Body of pancreas (tissue), 4 donors: ENCODE data around the gene PPCDC. TPM values are rescaled to one million over a fixed set of nuclear protein-coding genes. Genes with fewer than 3 reads are reported as not detected.
A peak's percentile ranks its signal among the peaks of the same experiment; 100 is the strongest.

Experiments used
- ATAC-seq: fragments of 150-250 bp; one replicate; pipeline ENCODE4 v1.9.1; 2016
- DNase-seq, 4 donors: peaks; one replicate each; pipeline ENCODE4 v3.0.0-alpha.2; 2019
- H3K27ac ChIP-seq, 4 donors: fragments of 200-600 bp; sonication (generic); 1 replicate in 3 of 4; 2 replicates in 1 of 4; pipeline versions ENCODE4 v1.5.1 to v1.6.1; 2016 to 2019; ENCODE audit warnings: mild to moderate bottlenecking in 1 of 4, mixed read lengths in 1 of 4, moderate library complexity in 1 of 4
- H3K27me3 ChIP-seq, 2 donors: fragments of 200-600 bp; sonication (generic); one replicate each; pipeline ENCODE4 v1.6.0; 2016; ENCODE audit warnings: mild to moderate bottlenecking in 1 of 2
- H3K36me3 ChIP-seq, 2 donors: fragments of 200-600 bp; sonication (generic); replicated peaks in 1 of 2; 2 replicates each; pipeline ENCODE4 v1.5.1; 2016; ENCODE audit warnings: low read depth in 2 of 2; ENCODE audit not compliant: insufficient read depth in 1 of 2
- H3K4me1 ChIP-seq: fragments of 200-600 bp; sonication (generic); one replicate; pipeline ENCODE4 v1.6.0; 2016
- H3K4me3 ChIP-seq, 2 donors: fragments of 200-600 bp; sonication (generic); 1 replicate in 1 of 2; 2 replicates in 1 of 2; pipeline ENCODE4 v1.5.1; 2016 to 2019
- H3K9me3 ChIP-seq, 3 donors: fragments of 200-600 bp; sonication (generic); 1 replicate in 2 of 3; 2 replicates in 1 of 3; pipeline ENCODE4 v1.5.1; 2016
- POLR2A ChIP-seq, 3 donors: fragments of 450-650 bp; IDR thresholded peaks; one replicate each; pipeline ENCODE4 v1.6.1; 2016; ENCODE audit warnings: antibody characterized with exemption in 3 of 3, mild to moderate bottlenecking in 2 of 3
- WGBS, 2 donors: methylation state at CpG; one replicate each; pipeline ENCODE4 v1.1.5; 2017; 5-methylcytosine and 5-hydroxymethylcytosine counted together
- intact Hi-C: fragments of 100-400 bp; cut with DNase I; formaldehyde crosslinking; loops from one replicate; pipeline ENCODE4 v1.15.1; 2023
- total RNA-seq, 2 donors: library from RNA; depleted of rRNA; stranded (reverse); fragments of >200 nt; gene quantifications; one replicate each; pipeline ENCODE4 v1.1.0, GENCODE V29; 2016
- TF ChIP-seq, protein P1 (sequence below), 7 experiments: fragments of 450-650 bp in 4 of 7; fragments of 200-600 bp in 3 of 7; sonication (generic) in 3 of 7; IDR thresholded peaks; one replicate each; pipeline ENCODE4 v1.5.1; 2016 to 2019; ENCODE audit warnings: antibody characterized with exemption in 7 of 7

PPCDC gene
- total RNA-seq, 2 donors from 2014 or later: 12.5 to 13.2 TPM

DNA sequence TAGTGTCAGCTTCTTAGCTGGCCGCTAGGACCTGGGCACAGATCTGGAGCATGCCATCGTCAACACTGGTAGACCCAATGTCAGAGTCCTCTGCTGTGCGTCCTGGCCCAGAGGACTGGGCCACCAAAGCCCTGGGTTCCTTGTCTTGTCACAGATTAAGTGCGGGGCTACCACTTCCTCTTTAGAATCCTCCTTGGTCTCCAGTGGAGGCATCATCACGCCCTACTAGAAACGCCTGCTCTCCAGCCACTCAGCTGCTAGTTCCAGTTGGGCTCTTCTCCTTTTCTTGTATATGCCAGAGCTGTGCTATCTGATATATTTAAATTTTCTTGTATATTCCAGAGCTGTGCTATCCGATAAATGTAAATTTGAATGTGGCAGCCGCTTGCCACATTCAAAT lies 11.2 kb downstream of the PPCDC start:
- no peaks in the 10 kb centered on the region for H3K36me3 ChIP-seq
- no peaks in the 10 kb centered on the region for H3K9me3 ChIP-seq
- peak in 1 of 4 donors; percentile 58 for DNase-seq
- no peak for ATAC-seq
- no peak overlapping the region for H3K27ac ChIP-seq
- H3K4me3 ChIP-seq: no peak overlapping the region
- 94 to 96% methylated on average over 8 of the region's 8 CpGs for WGBS, 2 donors
- TF ChIP-seq, protein P1, sequence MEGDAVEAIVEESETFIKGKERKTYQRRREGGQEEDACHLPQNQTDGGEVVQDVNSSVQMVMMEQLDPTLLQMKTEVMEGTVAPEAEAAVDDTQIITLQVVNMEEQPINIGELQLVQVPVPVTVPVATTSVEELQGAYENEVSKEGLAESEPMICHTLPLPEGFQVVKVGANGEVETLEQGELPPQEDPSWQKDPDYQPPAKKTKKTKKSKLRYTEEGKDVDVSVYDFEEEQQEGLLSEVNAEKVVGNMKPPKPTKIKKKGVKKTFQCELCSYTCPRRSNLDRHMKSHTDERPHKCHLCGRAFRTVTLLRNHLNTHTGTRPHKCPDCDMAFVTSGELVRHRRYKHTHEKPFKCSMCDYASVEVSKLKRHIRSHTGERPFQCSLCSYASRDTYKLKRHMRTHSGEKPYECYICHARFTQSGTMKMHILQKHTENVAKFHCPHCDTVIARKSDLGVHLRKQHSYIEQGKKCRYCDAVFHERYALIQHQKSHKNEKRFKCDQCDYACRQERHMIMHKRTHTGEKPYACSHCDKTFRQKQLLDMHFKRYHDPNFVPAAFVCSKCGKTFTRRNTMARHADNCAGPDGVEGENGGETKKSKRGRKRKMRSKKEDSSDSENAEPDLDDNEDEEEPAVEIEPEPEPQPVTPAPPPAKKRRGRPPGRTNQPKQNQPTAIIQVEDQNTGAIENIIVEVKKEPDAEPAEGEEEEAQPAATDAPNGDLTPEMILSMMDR (IDR thresholded peaks at IDR 0.05): no peak
- no peak for TF ChIP-seq POLR2A (IDR thresholded peaks at IDR 0.05)
- no peaks in the 10 kb centered on the region for H3K27me3 ChIP-seq
- intact Hi-C loops: loop anchor here (5.0 to 10.0 kb wide), 2 partner anchors 173 to 270 kb away; no protein-coding TSS in a partner anchor
- peaks cover 14% of the 10 kb centered on the region for H3K4me1 ChIP-seq

DNA sequence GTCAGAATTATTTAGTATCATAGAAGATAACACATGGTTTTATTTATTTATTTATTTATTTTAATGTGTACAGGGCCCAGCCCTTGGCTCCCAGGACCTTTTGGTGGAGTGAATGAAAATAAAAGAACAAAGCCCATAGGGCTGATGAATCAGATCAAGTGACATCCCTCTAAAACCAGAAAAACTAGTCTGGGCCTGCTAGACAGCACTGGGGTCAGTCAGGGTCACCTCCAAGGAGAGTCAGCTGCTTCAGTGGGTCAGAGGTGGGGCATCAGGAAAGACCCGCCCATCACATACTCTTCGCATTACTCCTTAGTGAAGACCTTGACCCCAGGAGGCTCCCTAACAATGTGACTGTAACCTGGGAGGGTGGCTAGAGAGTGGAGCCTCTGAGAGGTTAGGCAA lies 12.8 kb downstream of the PPCDC start:
- Histone ChIP-seq H3K27me3 (no peaks in the 10 kb centered on the region), H3K4me1 (peaks cover 10% of the 10 kb centered on the region), H3K4me3 (no peak overlapping the region), H3K9me3 (no peaks in the 10 kb centered on the region), H3K36me3 (no peaks in the 10 kb centered on the region), H3K27ac (no peak overlapping the region)
- peak in 3 of 4 donors; percentile 37 to 46 (median 39) for DNase-seq
- intact Hi-C loops: loop anchor here (10.0 kb wide), 1 partner anchor 269 kb away; no protein-coding TSS in a partner anchor
- peak; percentile 61 for ATAC-seq
- 46 to 52% methylated on average over 2 of the region's 2 CpGs for WGBS, 2 donors
- TF ChIP-seq, protein P1 (IDR thresholded peaks at IDR 0.05): no peak
- TF ChIP-seq POLR2A (IDR thresholded peaks at IDR 0.05): no peak

DNA sequence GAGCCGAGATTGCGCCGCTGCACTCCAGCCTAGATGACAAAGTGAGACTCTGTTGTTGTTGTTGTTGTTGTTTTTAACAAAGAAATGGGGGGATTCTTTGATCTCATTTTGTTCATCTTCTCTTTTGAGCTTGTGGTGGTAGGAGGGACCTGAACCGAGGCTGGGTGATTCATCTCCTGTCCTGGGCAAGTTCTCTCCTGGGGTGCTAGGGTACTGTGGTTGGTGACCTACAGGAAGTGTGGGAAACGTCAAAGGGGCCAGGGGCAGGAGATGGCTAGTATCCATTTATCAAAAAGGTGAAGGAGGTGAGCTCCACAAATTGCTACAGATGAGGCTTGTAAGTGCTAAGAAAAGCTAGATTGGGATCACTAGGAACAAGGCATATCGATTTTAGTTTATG lies 14.3 kb downstream of the PPCDC start:
- intact Hi-C loops: loop anchor here (10.0 kb wide), 1 partner anchor 267 kb away; no protein-coding TSS in a partner anchor
- Histone ChIP-seq H3K27ac (no peak overlapping the region), H3K27me3 (no peaks in the 10 kb centered on the region), H3K4me3 (no peak overlapping the region), H3K36me3 (no peaks in the 10 kb centered on the region), H3K9me3 (no peaks in the 10 kb centered on the region), H3K4me1 (peaks cover 17% of the 10 kb centered on the region)
- no peak for TF ChIP-seq POLR2A (IDR thresholded peaks at IDR 0.05)
- TF ChIP-seq, protein P1 (IDR thresholded peaks at IDR 0.05): no peak
- no peak for DNase-seq
- WGBS, 2 donors: 79 to 81% methylated on average over 5 to 6 of the region's 6 CpGs
- ATAC-seq: no peak

DNA sequence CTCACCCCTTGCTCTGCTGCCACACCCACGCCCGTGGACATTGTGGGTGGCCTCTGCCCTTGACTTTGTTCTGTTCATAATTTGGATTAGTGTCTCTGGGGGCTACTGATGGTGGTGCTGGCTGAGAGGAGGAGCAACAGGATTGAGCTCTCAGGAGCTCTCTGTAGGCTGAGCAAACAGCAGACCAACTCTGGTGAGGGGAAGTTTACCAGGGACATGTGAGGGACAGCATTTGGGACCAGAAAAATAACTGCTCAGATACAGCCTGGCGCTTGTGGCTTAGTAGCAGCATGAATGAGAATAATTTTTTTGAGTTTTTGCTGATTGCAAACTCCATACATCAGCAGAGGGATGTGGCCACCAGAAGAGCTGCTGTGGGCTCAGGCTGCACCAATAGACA lies 14.8 kb downstream of the PPCDC start:
- peaks cover 23% of the 10 kb centered on the region for H3K4me1 ChIP-seq
- DNase-seq (no peak), ATAC-seq (no peak)
- no peaks in the 10 kb centered on the region for H3K9me3 ChIP-seq
- WGBS, 2 donors: 64 to 75% methylated on average over 3 of the region's 3 CpGs
- no peaks in the 10 kb centered on the region for H3K36me3 ChIP-seq
- H3K4me3 ChIP-seq: no peak overlapping the region
- TF ChIP-seq, protein P1 (IDR thresholded peaks at IDR 0.05): no peak
- no peak for TF ChIP-seq POLR2A (IDR thresholded peaks at IDR 0.05)
- H3K27me3 ChIP-seq: no peaks in the 10 kb centered on the region
- H3K27ac ChIP-seq: no peak overlapping the region
- intact Hi-C loops: loop anchor here (10.0 kb wide), 1 partner anchor 267 kb away; no protein-coding TSS in a partner anchor
